H9 (cell line): ENCODE data around the gene PLCXD3. TPM values are rescaled to one million over a fixed set of nuclear protein-coding genes. Genes with fewer than 3 reads are reported as not detected.

Experiments used
- DNase-seq: peaks from one replicate; pipeline ENCODE4 v3.0.0-alpha.2; 2017
- H2AFZ ChIP-seq: one replicate; pipeline ENCODE4 v1.6.1; 2013; ENCODE audit warnings: mild to moderate bottlenecking, low read length, control low read depth, moderate library complexity
- H2AK5ac ChIP-seq: 2 replicates; pipeline ENCODE4 v1.6.1; 2013; ENCODE audit warnings: low read length, control low read depth, mixed read lengths; ENCODE audit not compliant: insufficient read length
- H2BK120ac ChIP-seq: one replicate; pipeline ENCODE4 v1.6.1; 2013; ENCODE audit warnings: low read depth, mild to moderate bottlenecking, low read length, control low read depth, inconsistent platforms; ENCODE audit not compliant: poor library complexity, severe bottlenecking
- H2BK12ac ChIP-seq: 2 replicates; pipeline ENCODE4 v1.6.1; 2013; ENCODE audit warnings: low read length, control low read depth, mixed read lengths, low read depth; ENCODE audit not compliant: insufficient read length
- H2BK15ac ChIP-seq: 2 replicates; pipeline ENCODE4 v1.6.1; 2013; ENCODE audit warnings: low read depth, low read length, control low read depth
- H2BK20ac ChIP-seq: one replicate; pipeline ENCODE4 v1.6.1; 2013; ENCODE audit warnings: low read depth, mild to moderate bottlenecking, low read length, control low read depth, inconsistent platforms; ENCODE audit not compliant: poor library complexity, severe bottlenecking
- H2BK5ac ChIP-seq: 2 replicates; pipeline ENCODE4 v1.6.1; 2013; ENCODE audit warnings: low read length, control low read depth, mixed read lengths; ENCODE audit not compliant: insufficient read length
- H3K14ac ChIP-seq: 2 replicates; pipeline ENCODE4 v1.6.1; 2013; ENCODE audit warnings: low read length, control low read depth; ENCODE audit not compliant: insufficient read depth
- H3K18ac ChIP-seq: 2 replicates; pipeline ENCODE4 v1.6.1; 2013; ENCODE audit warnings: low read depth, mild to moderate bottlenecking, mixed read lengths, low read length, control low read depth; ENCODE audit not compliant: insufficient read length
- H3K23ac ChIP-seq: 2 replicates; pipeline ENCODE4 v1.6.1; 2013; ENCODE audit warnings: low read length, control low read depth, mixed read lengths, low read depth; ENCODE audit not compliant: insufficient read length
- H3K23me2 ChIP-seq: 2 replicates; pipeline ENCODE4 v1.6.1; 2013; ENCODE audit warnings: low read depth, mild to moderate bottlenecking, mixed read lengths, low read length, control low read depth; ENCODE audit not compliant: insufficient read length, poor library complexity, severe bottlenecking
- H3K27ac ChIP-seq: 2 replicates; pipeline ENCODE4 v1.5.1; 2013; ENCODE audit warnings: low read length, control low read depth, mixed read lengths, low read depth; ENCODE audit not compliant: insufficient read length
- H3K27me3 ChIP-seq: 2 replicates; pipeline ENCODE4 v1.6.1; 2013; ENCODE audit warnings: low read length, control low read depth, inconsistent platforms; ENCODE audit not compliant: insufficient read depth
- H3K4ac ChIP-seq: 2 replicates; pipeline ENCODE4 v1.6.1; 2013; ENCODE audit warnings: low read depth, mild to moderate bottlenecking, control low read depth, inconsistent platforms, low read length, moderate library complexity
- H3K4me1 ChIP-seq: 2 replicates; pipeline ENCODE4 v1.6.1; 2013; ENCODE audit warnings: low read length, control low read depth, inconsistent platforms; ENCODE audit not compliant: insufficient read depth
- H3K4me2 ChIP-seq: 2 replicates; pipeline ENCODE4 v1.6.1; 2013; ENCODE audit warnings: low read length, control low read depth, mixed read lengths; ENCODE audit not compliant: insufficient read length, insufficient read depth
- H3K56ac ChIP-seq: 2 replicates; pipeline ENCODE4 v1.6.1; 2013; ENCODE audit warnings: low read depth, mild to moderate bottlenecking, mixed read lengths, low read length, control low read depth; ENCODE audit not compliant: insufficient read length
- H3K79me1 ChIP-seq: 2 replicates; pipeline ENCODE4 v1.6.1; 2013; ENCODE audit warnings: low read depth, mild to moderate bottlenecking, moderate library complexity, low read length, control low read depth, inconsistent platforms; ENCODE audit not compliant: insufficient read depth, poor library complexity, severe bottlenecking
- H3K79me2 ChIP-seq: 2 replicates; pipeline ENCODE4 v1.6.1; 2013; ENCODE audit warnings: low read length, control low read depth, inconsistent platforms; ENCODE audit not compliant: insufficient read depth
- H3K9ac ChIP-seq: 2 replicates; pipeline ENCODE4 v1.6.1; 2013; ENCODE audit warnings: low read length, control low read depth, mixed read lengths; ENCODE audit not compliant: insufficient read length; ENCODE audit errors: extremely low read depth
- H3K9me3 ChIP-seq: one replicate; pipeline ENCODE4 v1.6.1; 2013; ENCODE audit warnings: low read depth, low read length, inconsistent platforms; ENCODE audit not compliant: control insufficient read depth
- H3T11ph ChIP-seq: one replicate; pipeline ENCODE4 v1.6.1; 2013; ENCODE audit warnings: mild to moderate bottlenecking, low read length, control low read depth, inconsistent platforms
- H4K20me1 ChIP-seq: one replicate; pipeline ENCODE4 v1.6.1; 2013; ENCODE audit not compliant: control insufficient read depth, insufficient read length, insufficient read depth
- H4K5ac ChIP-seq: 2 replicates; pipeline ENCODE4 v1.6.1; 2013; ENCODE audit warnings: low read depth, mild to moderate bottlenecking, mixed read lengths, low read length, control low read depth; ENCODE audit not compliant: insufficient read length
- H4K8ac ChIP-seq: replicated peaks from 2 replicates; pipeline ENCODE4 v1.6.1; 2013; ENCODE audit warnings: low read length, control low read depth, mixed read lengths, low read depth; ENCODE audit not compliant: insufficient read length
- H4K91ac ChIP-seq: 2 replicates; pipeline ENCODE4 v1.6.1; 2013; ENCODE audit warnings: low read depth, mild to moderate bottlenecking, moderate library complexity, mixed read lengths, low read length, control low read depth; ENCODE audit not compliant: insufficient read length
- H3K27ac Mint-ChIP-seq, 3 experiments: 2 replicates in 2 of 3; 3 replicates in 1 of 3; pipeline ENCODE4 v1.8.0; 2020 to 2021; ENCODE audit warnings: mixed read lengths in 3 of 3, mild to moderate bottlenecking in 1 of 3, moderate library complexity in 1 of 3
- H3K27me3 Mint-ChIP-seq: 2 replicates; pipeline ENCODE4 v1.8.0; 2021; ENCODE audit warnings: low read depth, mild to moderate bottlenecking, moderate library complexity, mixed read lengths
- H3K36me3 Mint-ChIP-seq, 3 experiments: 2 replicates in 2 of 3; 3 replicates in 1 of 3; pipeline ENCODE4 v1.8.0; 2020 to 2021; ENCODE audit warnings: low read depth in 3 of 3, mixed read lengths in 3 of 3; ENCODE audit not compliant: insufficient read depth in 1 of 3
- H3K4me1 Mint-ChIP-seq, 2 experiments: 2 replicates each; pipeline ENCODE4 v1.8.0; 2020; ENCODE audit warnings: mixed read lengths in 2 of 2
- H3K4me3 Mint-ChIP-seq, 2 experiments: 2 replicates in 1 of 2; 3 replicates in 1 of 2; pipeline ENCODE4 v1.8.0; 2020 to 2021; ENCODE audit warnings: mild to moderate bottlenecking in 2 of 2, mixed read lengths in 2 of 2, moderate library complexity in 1 of 2
- H3K9me3 Mint-ChIP-seq, 2 experiments: 2 replicates in 1 of 2; 3 replicates in 1 of 2; pipeline ENCODE4 v1.8.0; 2020; ENCODE audit warnings: mild to moderate bottlenecking in 2 of 2, mixed read lengths in 2 of 2, moderate library complexity in 1 of 2
- WGBS: extraction: QIAGEN DNeasy Blood & Tissue Kit; methylation state at CpG from one replicate; pipeline ENCODE4 v1.1.7; 2013; ENCODE audit warnings: missing lambda C conversion rate, low lambda C conversion rate, mixed read lengths; ENCODE audit not compliant: insufficient read length; ENCODE audit errors: extremely low coverage; 5-methylcytosine and 5-hydroxymethylcytosine counted together
- total RNA-seq: library from RNA; stranded (reverse); gene quantifications from 2 replicates; pipeline ENCODE4 v1.2.1, GENCODE V29; 2021
- TF ChIP-seq, protein P1 (sequence below): fragments of 200-600 bp; sonication (generic); conservative IDR thresholded peaks from 3 replicates; pipeline ENCODE4 v1.8.0; 2021; ENCODE audit warnings: antibody characterized with exemption, mild to moderate bottlenecking

PLCXD3 gene
- total RNA-seq, 1 experiment from 2014 or later: not detected

DNA sequence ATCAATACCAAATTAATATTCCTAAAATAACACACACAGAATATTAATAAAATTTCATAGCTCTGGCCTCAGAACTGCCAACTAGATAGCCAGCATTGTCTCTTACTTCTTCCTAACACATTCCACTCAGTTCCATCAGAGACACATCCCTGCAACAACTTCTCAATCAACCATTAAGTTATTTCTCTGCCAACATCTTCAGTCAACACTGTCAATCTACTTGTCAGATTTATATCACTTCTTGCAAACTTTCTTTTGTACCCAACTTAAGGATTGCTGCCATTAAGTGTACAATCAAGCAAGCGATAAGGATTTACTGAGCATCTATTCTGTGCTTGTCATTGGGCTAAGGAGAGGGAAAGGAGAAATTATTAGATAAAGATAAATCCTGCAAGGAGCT is 50.8 kb downstream of the PLCXD3 start:
- Histone ChIP-seq H3K4me1 (no peaks in the 10 kb centered on the region), H3K9me3 (no peaks in the 10 kb centered on the region), H3K9ac (no peak overlapping the region), H3T11ph (no peak overlapping the region), H2BK5ac (no peak overlapping the region), H3K18ac (no peak overlapping the region), H3K27ac (no peak overlapping the region), H3K23me2 (no peaks in the 10 kb centered on the region), H2BK120ac (no peak overlapping the region), H3K56ac (no peak overlapping the region), H3K79me1 (no peaks in the 10 kb centered on the region), H3K4me2 (no peak overlapping the region), H3K27me3 (no peaks in the 10 kb centered on the region), H2AK5ac (no peak overlapping the region), H4K8ac (no peak overlapping the region), H4K91ac (no peak overlapping the region), H2BK20ac (no peak overlapping the region), H3K4ac (no peak overlapping the region), H2BK15ac (no peak overlapping the region), H3K79me2 (no peaks in the 10 kb centered on the region), H4K5ac (no peak overlapping the region), H3K14ac (no peak overlapping the region), H4K20me1 (no peaks in the 10 kb centered on the region), H3K23ac (no peak overlapping the region), H2BK12ac (no peak overlapping the region), H2AFZ (no peak overlapping the region)
- H3K27me3 Mint-ChIP-seq: no peaks in the 10 kb centered on the region
- DNase-seq: no peak
- no peak overlapping the region for H3K27ac Mint-ChIP-seq
- H3K4me1 Mint-ChIP-seq: no peaks in the 10 kb centered on the region
- H3K9me3 Mint-ChIP-seq: no peaks in the 10 kb centered on the region
- TF ChIP-seq, protein P1, sequence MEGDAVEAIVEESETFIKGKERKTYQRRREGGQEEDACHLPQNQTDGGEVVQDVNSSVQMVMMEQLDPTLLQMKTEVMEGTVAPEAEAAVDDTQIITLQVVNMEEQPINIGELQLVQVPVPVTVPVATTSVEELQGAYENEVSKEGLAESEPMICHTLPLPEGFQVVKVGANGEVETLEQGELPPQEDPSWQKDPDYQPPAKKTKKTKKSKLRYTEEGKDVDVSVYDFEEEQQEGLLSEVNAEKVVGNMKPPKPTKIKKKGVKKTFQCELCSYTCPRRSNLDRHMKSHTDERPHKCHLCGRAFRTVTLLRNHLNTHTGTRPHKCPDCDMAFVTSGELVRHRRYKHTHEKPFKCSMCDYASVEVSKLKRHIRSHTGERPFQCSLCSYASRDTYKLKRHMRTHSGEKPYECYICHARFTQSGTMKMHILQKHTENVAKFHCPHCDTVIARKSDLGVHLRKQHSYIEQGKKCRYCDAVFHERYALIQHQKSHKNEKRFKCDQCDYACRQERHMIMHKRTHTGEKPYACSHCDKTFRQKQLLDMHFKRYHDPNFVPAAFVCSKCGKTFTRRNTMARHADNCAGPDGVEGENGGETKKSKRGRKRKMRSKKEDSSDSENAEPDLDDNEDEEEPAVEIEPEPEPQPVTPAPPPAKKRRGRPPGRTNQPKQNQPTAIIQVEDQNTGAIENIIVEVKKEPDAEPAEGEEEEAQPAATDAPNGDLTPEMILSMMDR: no peak
- no peak overlapping the region for H3K4me3 Mint-ChIP-seq
- no peaks in the 10 kb centered on the region for H3K36me3 Mint-ChIP-seq
- WGBS: no CpG with 5 or more reads among the region's 1 CpG
